Parathyroid adenoma (tissue), 2 donors: ENCODE measurements around the gene AZIN2.

Experiments
- H2AFZ ChIP-seq: fragments of 300-600 bp; sonication (generic); one replicate; pipeline ENCODE4 v1.7.0; 2017; ENCODE audit warnings: antibody characterized with exemption, mild to moderate bottlenecking
- H3K27ac ChIP-seq: fragments of 300-600 bp; sonication (generic); one replicate; pipeline ENCODE4 v1.7.0; 2017
- H3K27me3 ChIP-seq: fragments of 300-600 bp; sonication (generic); one replicate; pipeline ENCODE4 v1.7.0; 2017; ENCODE audit warnings: low read length; ENCODE audit not compliant: control insufficient read depth, insufficient read depth
- H3K36me3 ChIP-seq: fragments of 300-600 bp; sonication (generic); one replicate; pipeline ENCODE4 v1.7.0; 2017; ENCODE audit warnings: low read length; ENCODE audit not compliant: control insufficient read depth, insufficient read depth
- H3K4me1 ChIP-seq: fragments of 300-600 bp; sonication (generic); one replicate; pipeline ENCODE4 v1.7.0; 2017; ENCODE audit warnings: control low read depth
- H3K4me2 ChIP-seq: fragments of 300-600 bp; sonication (generic); one replicate; pipeline ENCODE4 v1.7.0; 2017; ENCODE audit warnings: low read length
- H3K4me3 ChIP-seq: fragments of 300-600 bp; sonication (generic); one replicate; pipeline ENCODE4 v1.7.0; 2017; ENCODE audit warnings: low read depth, low read length
- H3K79me2 ChIP-seq: fragments of 300-600 bp; sonication (generic); one replicate; pipeline ENCODE4 v1.7.0; 2017; ENCODE audit warnings: control low read depth
- H3K9ac ChIP-seq: fragments of 300-600 bp; sonication (generic); one replicate; pipeline ENCODE4 v1.7.0; 2017; ENCODE audit warnings: mild to moderate bottlenecking
- H3K9me3 ChIP-seq: fragments of 300-600 bp; sonication (generic); one replicate; pipeline ENCODE4 v1.7.0; 2017; ENCODE audit warnings: low read length; ENCODE audit not compliant: control insufficient read depth
- TF ChIP-seq, protein P1 (sequence below): fragments of 300-600 bp; sonication (generic); IDR thresholded peaks from one replicate; pipeline ENCODE4 v1.7.0; 2017; ENCODE audit warnings: antibody characterized with exemption, mild to moderate bottlenecking
- donor health status: primary hyperparathyroidism.

Gene AZIN2

DNA sequence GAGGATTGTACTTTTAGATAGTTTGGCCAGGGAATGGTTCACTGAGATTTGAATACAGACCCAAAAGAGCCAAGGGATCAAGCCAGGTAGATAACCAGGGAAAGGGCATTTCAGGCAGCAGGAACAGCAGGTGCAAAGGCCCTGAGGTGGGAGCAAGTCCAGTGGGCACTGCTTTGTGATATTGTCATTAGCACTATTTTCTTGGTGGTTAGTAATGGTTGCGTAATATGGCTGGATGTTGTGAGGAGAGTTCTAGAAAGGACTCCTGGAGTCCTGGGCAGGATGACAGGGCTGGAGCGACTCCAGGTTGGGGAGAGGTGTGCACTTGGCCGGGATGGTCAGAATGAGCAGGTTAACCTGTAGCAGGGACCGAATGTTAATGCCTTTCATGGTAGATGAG is 4.4 kb downstream of the AZIN2 start:
- H3K27ac ChIP-seq, result no peak overlapping the region
- H3K36me3 ChIP-seq, result no peaks in the 10 kb centered on the region
- H3K4me2 ChIP-seq, result no peak overlapping the region
- H3K27me3 ChIP-seq, result no peaks in the 10 kb centered on the region
- no peaks in the 10 kb centered on the region for H3K4me1 ChIP-seq
- H3K9me3 ChIP-seq, result no peaks in the 10 kb centered on the region
- no peak overlapping the region for H3K9ac ChIP-seq
- H3K4me3 ChIP-seq, result no peak overlapping the region
- H3K79me2 ChIP-seq, result no peaks in the 10 kb centered on the region
- H2AFZ ChIP-seq, result no peak overlapping the region
- TF ChIP-seq, protein P1, sequence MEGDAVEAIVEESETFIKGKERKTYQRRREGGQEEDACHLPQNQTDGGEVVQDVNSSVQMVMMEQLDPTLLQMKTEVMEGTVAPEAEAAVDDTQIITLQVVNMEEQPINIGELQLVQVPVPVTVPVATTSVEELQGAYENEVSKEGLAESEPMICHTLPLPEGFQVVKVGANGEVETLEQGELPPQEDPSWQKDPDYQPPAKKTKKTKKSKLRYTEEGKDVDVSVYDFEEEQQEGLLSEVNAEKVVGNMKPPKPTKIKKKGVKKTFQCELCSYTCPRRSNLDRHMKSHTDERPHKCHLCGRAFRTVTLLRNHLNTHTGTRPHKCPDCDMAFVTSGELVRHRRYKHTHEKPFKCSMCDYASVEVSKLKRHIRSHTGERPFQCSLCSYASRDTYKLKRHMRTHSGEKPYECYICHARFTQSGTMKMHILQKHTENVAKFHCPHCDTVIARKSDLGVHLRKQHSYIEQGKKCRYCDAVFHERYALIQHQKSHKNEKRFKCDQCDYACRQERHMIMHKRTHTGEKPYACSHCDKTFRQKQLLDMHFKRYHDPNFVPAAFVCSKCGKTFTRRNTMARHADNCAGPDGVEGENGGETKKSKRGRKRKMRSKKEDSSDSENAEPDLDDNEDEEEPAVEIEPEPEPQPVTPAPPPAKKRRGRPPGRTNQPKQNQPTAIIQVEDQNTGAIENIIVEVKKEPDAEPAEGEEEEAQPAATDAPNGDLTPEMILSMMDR, result no peak

DNA sequence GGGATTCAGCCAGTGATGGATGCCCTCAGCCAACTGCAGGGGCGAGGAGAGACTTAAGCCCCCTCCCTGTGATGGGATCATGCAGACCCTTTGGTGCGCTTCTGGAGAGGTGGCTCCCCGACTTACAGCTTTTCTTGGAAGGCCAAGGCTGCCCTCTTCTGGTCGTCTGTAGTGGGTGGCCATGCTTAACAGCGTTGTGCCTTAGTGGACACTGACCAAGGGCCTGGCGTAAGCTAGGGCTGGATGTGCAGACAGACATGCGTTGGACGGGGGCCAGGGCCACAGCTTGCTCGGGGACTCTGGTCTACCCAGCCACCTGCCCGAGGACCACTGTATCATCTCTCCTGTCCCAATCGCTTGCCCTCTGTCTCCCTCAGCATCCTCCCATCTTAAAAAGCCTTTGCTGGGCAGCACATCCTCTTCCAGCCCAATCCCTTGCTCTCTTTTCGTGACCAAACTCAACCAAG is 5.5 kb downstream of the AZIN2 start:
- no peak overlapping the region for H3K27ac ChIP-seq
- TF ChIP-seq, protein P1, result peak; percentile 53

DNA sequence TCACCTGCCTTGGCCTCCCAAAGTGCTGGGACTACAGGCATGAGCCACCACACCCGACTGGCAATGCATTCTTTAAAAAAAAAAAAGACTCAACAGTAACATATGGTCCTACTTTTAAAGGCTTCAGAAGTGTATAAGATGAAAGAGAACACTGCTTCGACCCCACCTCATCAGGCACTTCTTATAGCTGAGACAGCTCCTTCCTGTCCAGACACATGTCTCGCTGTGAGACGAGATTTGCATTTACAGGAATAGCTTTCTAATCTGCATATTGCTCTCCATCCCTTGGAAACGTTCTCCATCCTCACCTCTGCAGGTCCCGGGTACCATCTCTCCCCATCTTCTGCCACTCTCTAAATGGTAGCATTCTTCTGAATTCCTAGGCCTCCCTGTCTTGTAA is 6.7 kb downstream of the AZIN2 start:
- H3K27ac ChIP-seq, result no peak overlapping the region
- no peak overlapping the region for H3K4me3 ChIP-seq
- H3K4me2 ChIP-seq, result no peak overlapping the region
- no peaks in the 10 kb centered on the region for H3K9me3 ChIP-seq
- no peaks in the 10 kb centered on the region for H3K4me1 ChIP-seq
- H3K79me2 ChIP-seq, result no peaks in the 10 kb centered on the region
- H3K9ac ChIP-seq, result no peak overlapping the region
- H2AFZ ChIP-seq, result no peak overlapping the region
- TF ChIP-seq, protein P1, result no peak
- no peaks in the 10 kb centered on the region for H3K36me3 ChIP-seq
- no peaks in the 10 kb centered on the region for H3K27me3 ChIP-seq

More for the DNA sequence above, 5.5 kb downstream of the AZIN2 start:
- Histone ChIP-seq H3K4me2 (no peak overlapping the region), H3K36me3 (no peaks in the 10 kb centered on the region), H3K79me2 (no peaks in the 10 kb centered on the region), H3K27me3 (no peaks in the 10 kb centered on the region), H2AFZ (no peak overlapping the region), H3K4me1 (no peaks in the 10 kb centered on the region), H3K4me3 (no peak overlapping the region), H3K9ac (no peak overlapping the region), H3K9me3 (no peaks in the 10 kb centered on the region)

DNA sequence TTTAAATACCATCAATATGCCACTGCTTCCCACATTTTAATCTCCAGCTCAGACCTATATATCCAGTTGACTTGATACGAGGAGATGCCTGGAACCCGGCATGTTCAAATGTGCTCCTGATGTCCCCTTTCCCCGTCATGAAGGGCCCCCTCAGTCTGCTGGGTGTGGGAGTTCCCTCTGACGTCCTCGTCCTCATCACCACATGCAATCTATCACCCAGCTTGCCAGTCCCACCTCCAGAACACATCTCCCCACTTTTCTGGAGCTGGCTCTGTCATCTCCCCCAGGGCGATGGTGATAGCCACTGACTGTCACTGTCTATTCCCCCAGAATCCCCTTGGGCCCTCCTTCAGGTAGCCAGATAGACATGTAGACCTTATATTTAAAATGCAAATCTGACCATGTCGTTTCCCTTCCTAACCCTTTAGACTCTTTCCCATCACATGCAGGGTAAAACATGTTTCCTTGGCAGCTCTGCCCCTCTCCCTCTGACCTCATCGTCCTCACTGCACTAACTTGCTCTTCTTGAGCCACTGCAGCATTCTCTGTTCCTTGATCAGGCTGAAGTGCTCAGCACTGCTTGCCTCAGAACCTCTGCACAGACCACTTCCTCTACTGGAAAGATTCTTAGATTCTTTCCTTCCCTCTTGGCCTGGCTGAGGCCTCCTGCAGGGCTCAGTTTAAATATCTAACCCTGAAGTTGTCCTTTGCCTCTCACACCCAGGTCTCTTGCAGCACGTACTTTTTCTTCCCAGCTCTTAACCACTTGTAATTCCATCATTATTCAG is 7.4 kb downstream of the AZIN2 start:
- H3K79me2 ChIP-seq, result no peaks in the 10 kb centered on the region
- no peak overlapping the region for H3K4me3 ChIP-seq
- no peaks in the 10 kb centered on the region for H3K9me3 ChIP-seq
- H3K4me1 ChIP-seq, result no peaks in the 10 kb centered on the region
- TF ChIP-seq, protein P1, result no peak
- no peaks in the 10 kb centered on the region for H3K36me3 ChIP-seq
- no peak overlapping the region for H3K4me2 ChIP-seq
- no peak overlapping the region for H2AFZ ChIP-seq
- H3K27ac ChIP-seq, result no peak overlapping the region
- H3K9ac ChIP-seq, result no peak overlapping the region
- H3K27me3 ChIP-seq, result no peaks in the 10 kb centered on the region

DNA sequence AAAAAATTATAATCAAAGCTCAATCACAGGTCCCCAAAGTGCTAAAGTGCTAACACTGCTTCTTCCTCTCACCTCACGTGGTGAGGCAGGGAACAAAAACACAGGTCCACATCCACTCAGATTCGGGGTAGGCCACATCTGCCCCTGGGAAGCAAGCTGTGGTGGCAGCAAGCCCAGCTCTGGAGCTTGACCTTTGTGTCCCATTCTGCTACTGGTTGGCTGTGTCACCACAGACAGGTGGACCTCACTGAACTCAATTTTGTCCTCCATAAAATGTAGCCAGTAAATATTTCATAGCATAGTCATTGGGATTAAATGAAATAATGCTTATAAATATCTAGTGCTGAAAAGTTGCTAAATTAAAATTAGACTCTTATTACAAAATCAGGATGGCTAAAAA is 8.5 kb downstream of the AZIN2 start:
- H3K4me2 ChIP-seq, result no peak overlapping the region
- no peak overlapping the region for H2AFZ ChIP-seq
- no peak overlapping the region for H3K9ac ChIP-seq
- H3K27me3 ChIP-seq, result no peaks in the 10 kb centered on the region
- H3K27ac ChIP-seq, result no peak overlapping the region
- H3K9me3 ChIP-seq, result no peaks in the 10 kb centered on the region
- no peaks in the 10 kb centered on the region for H3K79me2 ChIP-seq
- H3K4me1 ChIP-seq, result no peaks in the 10 kb centered on the region
- H3K36me3 ChIP-seq, result no peaks in the 10 kb centered on the region
- TF ChIP-seq, protein P1, result no peak
- H3K4me3 ChIP-seq, result no peak overlapping the region
